Ovary (tissue), 9 donors: ENCODE measurements around the gene HMGCS1. TPM values are rescaled to one million over a fixed set of nuclear protein-coding genes. Genes with fewer than 3 reads are reported as not detected.
"Not testable (repeated sequence)": the region's sequence is repeated elsewhere in the genome, so short reads cannot be mapped to it uniquely, and the experiment has no call there.

Source experiments
- DNase-seq, 5 donors: peaks; one replicate each; pipeline ENCODE4 v3.0.0-alpha.2; 2019 to 2020
- H3K27ac ChIP-seq, 2 donors: fragments of 200-600 bp; one replicate each; pipeline versions ENCODE4 v1.5.1 to v1.8.0; 2019 to 2022
- H3K27me3 ChIP-seq: fragments of 200-600 bp; one replicate; pipeline ENCODE4 v1.8.0; 2022
- H3K36me3 ChIP-seq: fragments of 200-600 bp; sonication (generic); one replicate; pipeline ENCODE4 v1.5.1; 2019
- H3K4me1 ChIP-seq: one replicate; pipeline ENCODE4 v1.8.1; 2013; ENCODE audit warnings: mild to moderate bottlenecking, moderate library complexity; ENCODE audit not compliant: insufficient read depth
- H3K4me3 ChIP-seq: fragments of 200-600 bp; sonication (generic); one replicate; pipeline ENCODE4 v1.5.1; 2017
- H3K9me3 ChIP-seq, 2 donors: fragments of 200-600 bp in 1 of 2; sonication (generic) in 1 of 2; one replicate each; pipeline versions ENCODE4 v1.5.1 to v1.8.1; 2013 to 2019; ENCODE audit warnings: mild to moderate bottlenecking in 1 of 2, moderate library complexity in 1 of 2
- EP300 ChIP-seq: sonication (generic); formaldehyde crosslinking; IDR thresholded peaks from one replicate; pipeline ENCODE4 v1.6.1; 2017; ENCODE audit warnings: antibody characterized with exemption
- POLR2A ChIP-seq: fragments of 450-650 bp; IDR thresholded peaks from one replicate; pipeline ENCODE4 v1.6.1; 2017; ENCODE audit warnings: antibody characterized with exemption, mild to moderate bottlenecking, moderate library complexity
- WGBS, 3 donors: extraction: QIAGEN DNeasy Blood & Tissue Kit in 1 of 3; methylation state at CpG; one replicate each; pipeline versions ENCODE4 v1.1.5 to v1.1.7; 2013 to 2017; 5-methylcytosine and 5-hydroxymethylcytosine counted together
- intact Hi-C, 4 donors: fragments of 100-400 bp; cut with DNase I; formaldehyde crosslinking; loops; one replicate each; pipeline versions ENCODE4 v1.11.0 to v1.15.1; 2022 to 2023
- polyA plus RNA-seq, 2 donors: library from polyadenylated mRNA; stranded (reverse); fragments of 200-250 nt in 1 of 2; fragments of 350-450 nt in 1 of 2; fragmentation: Illumina TruSeq in 1 of 2; extraction: RNeasy Lipid Tissue Mini Kit (QIAGEN cat#74804) in 1 of 2; gene quantifications; one replicate each; pipeline ENCODE4 v1.2.3, GENCODE V29; 2013 to 2014
- total RNA-seq, 7 donors: library from RNA; depleted of rRNA in 2 of 7; stranded (reverse); fragments of >200 nt in 2 of 7; fragmentation: NEBNext Ultra II Directional in 3 of 7; extraction: Animal tissue kit (Norgen Biotek cat#: 25700) in 3 of 7; gene quantifications; one replicate each; pipeline versions ENCODE4 v1.1.0 to v1.2.4, GENCODE V29; 2016 to 2023
- TF ChIP-seq, protein P1 (sequence below), 3 donors: fragments of 450-650 bp in 2 of 3; fragments of 200-600 bp in 1 of 3; IDR thresholded peaks; one replicate each; pipeline versions ENCODE4 v1.5.1 to v1.8.0; 2016 to 2022; ENCODE audit warnings: antibody characterized with exemption in 3 of 3, mild to moderate bottlenecking in 1 of 3
- donor health status: DM: no; HTN: no; CAD: no; lungs with moderate emphysema.
- donor health status: DM: no; HTN: no; CAD: no.
- donor health status: Bipolar disorder and iron deficiency.
- donor health status: DM: yes; HTN: yes; CAD: no.
- donor health status: DM: no; HTN: no; CAD: no.
- donor health status: DM: yes; HTN: yes; CAD: no.

Gene HMGCS1
- total and polyA plus RNA-seq, 9 donors: 14.4 to 248 (median 33.6) TPM

DNA sequence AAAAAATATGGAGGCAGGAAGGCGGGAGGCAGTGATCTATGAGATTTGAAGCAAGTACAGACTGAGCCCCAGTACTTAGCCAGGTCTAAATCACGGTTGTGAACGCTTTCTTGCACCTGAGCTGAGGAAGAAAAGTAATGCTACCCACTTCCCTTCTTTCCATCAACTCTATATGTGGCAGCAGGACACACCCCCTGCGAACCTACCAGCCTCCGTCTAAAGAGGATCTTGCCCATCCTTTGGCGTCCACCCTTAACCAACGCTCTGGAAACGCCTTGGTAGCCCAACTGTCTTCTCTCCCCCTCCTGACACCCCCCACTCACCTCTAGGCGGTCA, 545 bp downstream of the HMGCS1 start:
- Histone ChIP-seq H3K27me3 (no peaks in the 10 kb centered on the region), H3K9me3 (no peaks in the 10 kb centered on the region), H3K36me3 (no peaks in the 10 kb centered on the region), H3K4me3 (peak overlapping the region; percentile 68), H3K27ac (peak overlapping the region; percentile 62 to 71), H3K4me1 (peaks cover 5% of the 10 kb centered on the region)
- intact Hi-C loops: loop anchor here in 2 of 4 donors (5.0 to 10.0 kb wide), 2 partner anchors 188 to 190 kb away; partner anchors contain the start of gene ZNF131 (in 2 of the 2)
- 2 to 3% (median 3%) methylated on average over 9 of the region's 9 CpGs for WGBS, 3 donors
- TF ChIP-seq, protein P1, sequence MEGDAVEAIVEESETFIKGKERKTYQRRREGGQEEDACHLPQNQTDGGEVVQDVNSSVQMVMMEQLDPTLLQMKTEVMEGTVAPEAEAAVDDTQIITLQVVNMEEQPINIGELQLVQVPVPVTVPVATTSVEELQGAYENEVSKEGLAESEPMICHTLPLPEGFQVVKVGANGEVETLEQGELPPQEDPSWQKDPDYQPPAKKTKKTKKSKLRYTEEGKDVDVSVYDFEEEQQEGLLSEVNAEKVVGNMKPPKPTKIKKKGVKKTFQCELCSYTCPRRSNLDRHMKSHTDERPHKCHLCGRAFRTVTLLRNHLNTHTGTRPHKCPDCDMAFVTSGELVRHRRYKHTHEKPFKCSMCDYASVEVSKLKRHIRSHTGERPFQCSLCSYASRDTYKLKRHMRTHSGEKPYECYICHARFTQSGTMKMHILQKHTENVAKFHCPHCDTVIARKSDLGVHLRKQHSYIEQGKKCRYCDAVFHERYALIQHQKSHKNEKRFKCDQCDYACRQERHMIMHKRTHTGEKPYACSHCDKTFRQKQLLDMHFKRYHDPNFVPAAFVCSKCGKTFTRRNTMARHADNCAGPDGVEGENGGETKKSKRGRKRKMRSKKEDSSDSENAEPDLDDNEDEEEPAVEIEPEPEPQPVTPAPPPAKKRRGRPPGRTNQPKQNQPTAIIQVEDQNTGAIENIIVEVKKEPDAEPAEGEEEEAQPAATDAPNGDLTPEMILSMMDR (IDR thresholded peaks at IDR 0.05): no peak
- TF ChIP-seq EP300 (no peak), POLR2A (no peak)
- no peak for DNase-seq

DNA sequence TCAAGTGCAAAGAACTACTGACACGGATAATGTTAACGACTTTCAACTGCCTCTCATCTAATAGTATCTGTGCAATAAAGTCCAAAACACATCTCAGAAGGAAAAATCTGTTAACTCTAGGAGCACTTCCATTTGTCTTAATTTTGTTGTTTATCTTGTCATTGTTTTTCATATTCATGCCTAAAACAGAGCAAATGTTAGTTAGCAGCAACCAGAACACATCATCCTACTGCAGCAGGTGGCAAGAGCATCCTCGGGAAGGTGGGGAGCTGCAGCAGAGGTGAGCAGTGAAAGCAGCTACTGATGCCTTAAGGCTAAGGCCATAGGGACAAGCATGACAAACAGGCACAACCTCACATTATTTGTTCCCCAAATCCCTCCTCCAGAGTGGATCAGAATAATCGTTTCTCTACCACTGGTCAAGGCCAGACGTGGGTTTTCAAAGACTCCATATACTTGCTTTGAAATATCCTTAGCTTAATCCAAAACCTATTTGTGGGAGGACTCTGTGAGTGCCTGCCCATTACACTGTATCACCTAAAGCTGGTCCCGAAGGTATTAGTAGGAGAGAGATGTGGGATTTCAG, 1.0 kb downstream of the HMGCS1 start:
- TF ChIP-seq EP300 (no peak), POLR2A (no peak)
- TF ChIP-seq, protein P1 (IDR thresholded peaks at IDR 0.05): no peak
- peak overlapping the region; percentile 68 for H3K4me3 ChIP-seq
- intact Hi-C loops: loop anchor here in 2 of 4 donors (5.0 to 10.0 kb wide), 2 partner anchors 187 to 190 kb away; partner anchors contain the start of gene ZNF131 (in 2 of the 2)
- no peaks in the 10 kb centered on the region for H3K36me3 ChIP-seq
- WGBS, 3 donors: 12 to 17% (median 13%) methylated on average over 6 of the region's 6 CpGs
- peaks cover 5% of the 10 kb centered on the region for H3K4me1 ChIP-seq
- DNase-seq: no peak
- no peaks in the 10 kb centered on the region for H3K9me3 ChIP-seq
- no peak overlapping the region for H3K27ac ChIP-seq
- no peaks in the 10 kb centered on the region for H3K27me3 ChIP-seq

DNA sequence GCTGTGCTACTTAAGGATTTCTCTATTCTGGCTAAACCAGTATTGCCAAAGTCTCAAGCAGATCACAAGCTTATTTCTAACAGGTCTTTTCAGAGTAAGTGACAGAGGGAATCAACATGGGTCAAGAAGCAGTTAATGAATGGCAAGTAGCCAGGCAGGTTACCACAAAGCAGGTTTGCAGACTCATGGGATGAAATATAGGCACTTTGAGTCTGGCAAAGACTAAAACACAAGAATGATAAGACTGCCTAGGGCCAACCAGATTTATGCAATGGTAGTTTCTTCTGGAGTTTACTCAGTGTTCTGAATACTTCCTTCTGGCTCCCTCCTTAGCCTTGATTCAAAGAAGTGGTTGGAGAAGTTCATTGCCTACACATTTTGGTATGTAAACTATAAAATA, 3.6 kb downstream of the HMGCS1 start:
- H3K9me3 ChIP-seq: no peaks in the 10 kb centered on the region
- H3K27ac ChIP-seq: no peak overlapping the region
- intact Hi-C loops: loop anchor here in 2 of 4 donors (5.0 to 10.0 kb wide), 2 partner anchors 185 to 187 kb away; partner anchors contain the start of gene ZNF131 (in 2 of the 2)
- H3K4me1 ChIP-seq: peaks cover 7% of the 10 kb centered on the region
- H3K27me3 ChIP-seq: no peaks in the 10 kb centered on the region
- DNase-seq: no peak
- no peaks in the 10 kb centered on the region for H3K36me3 ChIP-seq
- TF ChIP-seq, protein P1 (IDR thresholded peaks at IDR 0.05): no peak
- TF ChIP-seq POLR2A (no peak), EP300 (no peak)
- no peak overlapping the region for H3K4me3 ChIP-seq

DNA sequence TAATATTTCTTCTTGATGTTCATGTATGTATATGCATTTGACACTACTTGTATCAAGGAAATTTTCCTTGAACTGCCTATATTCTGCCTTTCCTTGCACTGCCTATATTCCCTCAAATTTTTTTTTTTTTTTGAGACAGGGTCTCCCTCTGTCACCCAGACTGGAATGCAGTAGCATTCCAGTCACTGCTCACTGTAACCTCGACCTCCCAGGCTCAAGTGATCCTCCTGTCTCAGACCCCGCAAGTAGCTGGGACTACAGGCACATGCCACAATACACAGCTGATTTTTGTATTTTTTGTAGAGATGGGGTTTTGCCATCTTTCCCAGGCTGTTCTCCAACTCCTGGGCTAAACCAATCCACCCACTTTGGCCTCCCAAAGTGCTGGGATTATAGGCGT, 4.1 kb downstream of the HMGCS1 start:
- WGBS, 3 donors: 80 to 88% (median 86%) methylated on average over 3 of the region's 3 CpGs

DNA sequence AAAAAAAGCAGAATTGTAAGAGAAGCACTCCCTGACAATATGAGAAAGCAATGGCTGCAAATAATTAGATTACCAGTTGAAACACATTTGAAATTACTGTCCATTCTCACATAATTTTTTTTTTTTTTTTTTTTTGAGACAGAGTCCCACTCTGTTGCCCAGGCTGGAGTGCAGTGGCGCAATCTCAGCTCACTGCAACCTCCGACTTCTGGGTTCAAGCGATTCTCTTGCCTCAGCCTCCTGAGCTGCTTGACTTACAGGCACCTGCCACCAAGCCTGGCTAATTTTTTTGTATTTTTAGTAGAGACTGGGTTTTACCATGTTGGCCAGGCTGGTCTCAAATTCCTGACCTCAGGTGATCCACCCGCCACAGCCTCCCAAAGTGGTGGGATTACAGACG, 6.3 kb downstream of the HMGCS1 start:
- intact Hi-C loops, H3K9me3 ChIP-seq, DNase-seq, H3K36me3 ChIP-seq, H3K4me1 ChIP-seq, H3K27ac ChIP-seq, H3K4me3 ChIP-seq, H3K27me3 ChIP-seq: not testable (repeated sequence)
- 86 to 91% (median 90%) methylated on average over 5 of the region's 5 CpGs for WGBS, 3 donors

More for the DNA sequence above, 4.1 kb downstream of the HMGCS1 start:
- Histone ChIP-seq H3K9me3 (no peaks in the 10 kb centered on the region), H3K27ac (no peak overlapping the region), H3K4me1 (peaks cover 7% of the 10 kb centered on the region), H3K27me3 (no peaks in the 10 kb centered on the region), H3K4me3 (no peak overlapping the region), H3K36me3 (no peaks in the 10 kb centered on the region)
- DNase-seq: no peak
- TF ChIP-seq EP300: no peak
- TF ChIP-seq POLR2A: no peak
- TF ChIP-seq, protein P1 (IDR thresholded peaks at IDR 0.05): no peak
- intact Hi-C loops: no loop called here
